ENCODE data around the gene DYNLRB2. TPM values are rescaled to one million over a fixed set of nuclear protein-coding genes. Genes with fewer than 3 reads are reported as not detected.

The DYNLRB2 gene
- total and polyA plus RNA-seq, 4 donors, result 1.4 TPM; not detected in 3

- H3K36me3 ChIP-seq (ENCODE audit: control insufficient read depth in 1 of 2, insufficient read depth in 2 of 2, low read length in 1 of 2), result no peaks in the 10 kb centered on the region
- no peaks in the 10 kb centered on the region for H3K27me3 ChIP-seq (ENCODE audit: control insufficient read depth in 1 of 2, insufficient read depth in 2 of 2, low read length in 1 of 2)
- intact Hi-C loops (cut with DNase I), result no loop called here
- H3K9me3 ChIP-seq (ENCODE audit: control insufficient read depth, low read length), result no peaks in the 10 kb centered on the region
- H3K4me3 ChIP-seq (ENCODE audit: low read length in 2 of 2), result peak overlapping the region; percentile 39 to 69
- WGBS, 2 donors, result 14 to 16% methylated on average over 6 of the region's 6 CpGs
- H3K27ac ChIP-seq (ENCODE audit: low read depth in 1 of 2, low read length in 2 of 2), result no peak overlapping the region
- DNase-seq, result no peak
- H3K4me1 ChIP-seq (ENCODE audit: control insufficient read depth in 1 of 2, insufficient read depth in 2 of 2, low read length in 2 of 2), result no peaks in the 10 kb centered on the region
- ATAC-seq (ENCODE audit: low FRiP score), result no peak
Measured at GRCh38 chr16:80541306-80541694, 507 bp downstream of the DYNLRB2 start.

DNA sequence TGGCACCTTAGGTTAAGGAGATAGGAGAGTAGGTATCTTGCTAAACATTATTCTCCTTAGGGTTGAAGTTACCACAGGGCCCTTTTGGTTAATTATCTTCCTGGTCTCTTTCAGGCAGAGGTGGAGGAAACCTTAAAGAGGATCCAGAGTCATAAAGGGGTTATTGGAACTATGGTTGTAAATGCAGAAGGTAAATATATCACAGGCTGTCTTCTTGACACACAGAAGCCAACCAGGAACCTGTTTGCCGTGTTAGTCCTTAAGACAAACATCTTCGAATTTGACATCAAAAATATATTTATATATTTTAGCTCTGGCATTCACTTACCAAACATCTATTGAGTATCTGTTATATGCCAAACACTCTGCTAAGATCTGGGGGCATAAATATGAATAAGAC is 2.4 kb downstream of the DYNLRB2 start:
- intact Hi-C loops (cut with DNase I), result no loop called here
- no peaks in the 10 kb centered on the region for H3K9me3 ChIP-seq (ENCODE audit: control insufficient read depth, low read length)
- H3K4me1 ChIP-seq (ENCODE audit: control insufficient read depth in 1 of 2, insufficient read depth in 2 of 2, low read length in 2 of 2), result no peaks in the 10 kb centered on the region
- no peaks in the 10 kb centered on the region for H3K27me3 ChIP-seq (ENCODE audit: control insufficient read depth in 1 of 2, insufficient read depth in 2 of 2, low read length in 1 of 2)
- ATAC-seq (ENCODE audit: low FRiP score) (no peak), DNase-seq (no peak)
- no peak overlapping the region for H3K27ac ChIP-seq (ENCODE audit: low read depth in 1 of 2, low read length in 2 of 2)
- 74 to 88% methylated on average over 2 of the region's 2 CpGs for WGBS, 2 donors
- H3K36me3 ChIP-seq (ENCODE audit: control insufficient read depth in 1 of 2, insufficient read depth in 2 of 2, low read length in 1 of 2), result no peaks in the 10 kb centered on the region
- no peak overlapping the region for H3K4me3 ChIP-seq (ENCODE audit: low read length in 2 of 2)

GRCh38 chr16:80544326-80544725 is 3.5 kb downstream of the DYNLRB2 start:
- H3K27ac ChIP-seq (ENCODE audit: low read depth in 1 of 2, low read length in 2 of 2), result no peak overlapping the region
- no peaks in the 10 kb centered on the region for H3K27me3 ChIP-seq (ENCODE audit: control insufficient read depth in 1 of 2, insufficient read depth in 2 of 2, low read length in 1 of 2)
- H3K4me3 ChIP-seq (ENCODE audit: low read length in 2 of 2), result no peak overlapping the region
- WGBS, 2 donors, result 76 to 77% methylated on average over 6 of the region's 6 CpGs
- intact Hi-C loops (cut with DNase I), result no loop called here
- no peaks in the 10 kb centered on the region for H3K36me3 ChIP-seq (ENCODE audit: control insufficient read depth in 1 of 2, insufficient read depth in 2 of 2, low read length in 1 of 2)
- no peak for DNase-seq
- ATAC-seq (ENCODE audit: low FRiP score), result no peak
- H3K4me1 ChIP-seq (ENCODE audit: control insufficient read depth in 1 of 2, insufficient read depth in 2 of 2, low read length in 2 of 2), result no peaks in the 10 kb centered on the region
- H3K9me3 ChIP-seq (ENCODE audit: control insufficient read depth, low read length), result no peaks in the 10 kb centered on the region

GRCh38 chr16:80546249-80546648 is 5.5 kb downstream of the DYNLRB2 start:
- Histone ChIP-seq H3K27me3 (ENCODE audit: control insufficient read depth in 1 of 2, insufficient read depth in 2 of 2, low read length in 1 of 2) (no peaks in the 10 kb centered on the region), H3K9me3 (ENCODE audit: control insufficient read depth, low read length) (no peaks in the 10 kb centered on the region), H3K4me3 (ENCODE audit: low read length in 2 of 2) (no peak overlapping the region), H3K27ac (ENCODE audit: low read depth in 1 of 2, low read length in 2 of 2) (no peak overlapping the region), H3K36me3 (ENCODE audit: control insufficient read depth in 1 of 2, insufficient read depth in 2 of 2, low read length in 1 of 2) (no peaks in the 10 kb centered on the region), H3K4me1 (ENCODE audit: control insufficient read depth in 1 of 2, insufficient read depth in 2 of 2, low read length in 2 of 2) (no peaks in the 10 kb centered on the region)
- intact Hi-C loops (cut with DNase I), result no loop called here
- WGBS, 2 donors, result 70 to 75% methylated on average over 4 of the region's 4 CpGs
- DNase-seq, result no peak
- ATAC-seq (ENCODE audit: low FRiP score), result no peak

- WGBS, 2 donors, result 88 to 90% methylated on average over 2 of the region's 2 CpGs
- no peak overlapping the region for H3K4me3 ChIP-seq (ENCODE audit: low read length in 2 of 2)
- no peak overlapping the region for H3K27ac ChIP-seq (ENCODE audit: low read depth in 1 of 2, low read length in 2 of 2)
- H3K4me1 ChIP-seq (ENCODE audit: control insufficient read depth in 1 of 2, insufficient read depth in 2 of 2, low read length in 2 of 2), result no peaks in the 10 kb centered on the region
- H3K27me3 ChIP-seq (ENCODE audit: control insufficient read depth in 1 of 2, insufficient read depth in 2 of 2, low read length in 1 of 2), result peaks cover 0 to under 1% of the 10 kb centered on the region in 2 donors
- no peak for DNase-seq
- no peaks in the 10 kb centered on the region for H3K9me3 ChIP-seq (ENCODE audit: control insufficient read depth, low read length)
- ATAC-seq (ENCODE audit: low FRiP score), result no peak
- no peaks in the 10 kb centered on the region for H3K36me3 ChIP-seq (ENCODE audit: control insufficient read depth in 1 of 2, insufficient read depth in 2 of 2, low read length in 1 of 2)
- intact Hi-C loops (cut with DNase I), result no loop called here
Measured at GRCh38 chr16:80547145-80547544, 6.4 kb downstream of the DYNLRB2 start.

- Histone ChIP-seq H3K27ac (ENCODE audit: low read depth in 1 of 2, low read length in 2 of 2) (no peak overlapping the region), H3K27me3 (ENCODE audit: control insufficient read depth in 1 of 2, insufficient read depth in 2 of 2, low read length in 1 of 2) (peaks cover 0 to 3% of the 10 kb centered on the region in 2 donors), H3K4me3 (ENCODE audit: low read length in 2 of 2) (no peak overlapping the region), H3K9me3 (ENCODE audit: control insufficient read depth, low read length) (no peaks in the 10 kb centered on the region), H3K36me3 (ENCODE audit: control insufficient read depth in 1 of 2, insufficient read depth in 2 of 2, low read length in 1 of 2) (no peaks in the 10 kb centered on the region), H3K4me1 (ENCODE audit: control insufficient read depth in 1 of 2, insufficient read depth in 2 of 2, low read length in 2 of 2) (no peaks in the 10 kb centered on the region)
- intact Hi-C loops (cut with DNase I), result no loop called here
- WGBS, 2 donors, result 33 to 46% methylated on average over 5 of the region's 5 CpGs
- ATAC-seq (ENCODE audit: low FRiP score) (no peak), DNase-seq (no peak)
Measured at GRCh38 chr16:80552277-80552676, 11.5 kb downstream of the DYNLRB2 start.

- ATAC-seq (ENCODE audit: low FRiP score), result no peak
- DNase-seq, result no peak
- Histone ChIP-seq H3K4me3 (ENCODE audit: low read length in 2 of 2) (no peak overlapping the region), H3K9me3 (ENCODE audit: control insufficient read depth, low read length) (no peaks in the 10 kb centered on the region), H3K27ac (ENCODE audit: low read depth in 1 of 2, low read length in 2 of 2) (no peak overlapping the region), H3K27me3 (ENCODE audit: control insufficient read depth in 1 of 2, insufficient read depth in 2 of 2, low read length in 1 of 2) (peaks cover 0 to 3% of the 10 kb centered on the region in 2 donors), H3K4me1 (ENCODE audit: control insufficient read depth in 1 of 2, insufficient read depth in 2 of 2, low read length in 2 of 2) (no peaks in the 10 kb centered on the region), H3K36me3 (ENCODE audit: control insufficient read depth in 1 of 2, insufficient read depth in 2 of 2, low read length in 1 of 2) (no peaks in the 10 kb centered on the region)
- intact Hi-C loops (cut with DNase I), result no loop called here
- 30 to 33% methylated on average over 2 of the region's 2 CpGs for WGBS, 2 donors
Measured at GRCh38 chr16:80554033-80554432, 13.2 kb downstream of the DYNLRB2 start.

DNA sequence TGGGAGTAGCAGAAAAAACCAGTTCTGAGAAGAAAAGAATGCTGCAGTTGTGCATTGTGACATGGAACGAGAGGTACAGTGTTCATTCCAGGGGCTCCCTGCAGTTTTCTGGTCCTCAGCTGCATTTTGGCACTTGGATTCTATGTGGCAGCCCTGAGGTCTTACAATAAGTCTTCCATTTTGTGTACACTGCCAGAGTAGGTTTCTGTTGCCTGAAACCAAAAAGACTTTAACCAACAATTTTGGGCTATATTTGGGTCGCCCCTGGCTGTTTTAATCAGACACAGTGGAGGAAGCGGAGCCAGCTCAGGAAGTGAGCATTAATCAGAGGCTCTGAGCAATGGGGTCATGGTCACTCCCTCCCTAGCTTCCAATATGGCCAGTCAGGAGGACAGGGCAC is 15.7 kb downstream of the DYNLRB2 start:
- Histone ChIP-seq H3K9me3 (ENCODE audit: control insufficient read depth, low read length) (no peaks in the 10 kb centered on the region), H3K36me3 (ENCODE audit: control insufficient read depth in 1 of 2, insufficient read depth in 2 of 2, low read length in 1 of 2) (no peaks in the 10 kb centered on the region), H3K27ac (ENCODE audit: low read depth in 1 of 2, low read length in 2 of 2) (no peak overlapping the region), H3K4me3 (ENCODE audit: low read length in 2 of 2) (no peak overlapping the region), H3K27me3 (ENCODE audit: control insufficient read depth in 1 of 2, insufficient read depth in 2 of 2, low read length in 1 of 2) (peaks cover 0 to 3% of the 10 kb centered on the region in 2 donors), H3K4me1 (ENCODE audit: control insufficient read depth in 1 of 2, insufficient read depth in 2 of 2, low read length in 2 of 2) (no peaks in the 10 kb centered on the region)
- DNase-seq (no peak), ATAC-seq (ENCODE audit: low FRiP score) (no peak)
- intact Hi-C loops (cut with DNase I), result no loop called here
- 51% methylated on average over 3 of the region's 3 CpGs for WGBS, 2 donors

DNA sequence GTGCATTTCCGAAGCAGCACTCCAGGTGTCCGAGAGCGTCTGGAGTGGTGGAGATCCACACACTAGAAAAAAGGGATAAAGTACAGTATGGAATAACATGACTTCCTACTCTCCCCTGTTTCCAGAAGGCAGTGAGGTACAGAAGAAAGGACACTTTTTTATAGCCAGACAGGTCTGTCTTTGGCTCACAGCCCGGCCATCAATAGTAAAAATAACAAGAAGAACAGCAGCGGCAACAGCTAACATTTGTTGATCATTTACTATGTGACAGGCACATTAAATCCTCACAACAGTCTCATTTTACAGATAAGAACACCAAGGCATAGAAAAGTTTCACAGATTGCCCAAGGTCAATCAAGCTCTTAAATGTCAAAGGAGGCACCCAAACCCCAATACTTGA is 16.2 kb downstream of the DYNLRB2 start:
- ATAC-seq (ENCODE audit: low FRiP score) (no peak), DNase-seq (no peak)
- Histone ChIP-seq H3K27me3 (ENCODE audit: control insufficient read depth in 1 of 2, insufficient read depth in 2 of 2, low read length in 1 of 2) (peaks cover 0 to 3% of the 10 kb centered on the region in 2 donors), H3K4me1 (ENCODE audit: control insufficient read depth in 1 of 2, insufficient read depth in 2 of 2, low read length in 2 of 2) (no peaks in the 10 kb centered on the region), H3K4me3 (ENCODE audit: low read length in 2 of 2) (no peak overlapping the region), H3K9me3 (ENCODE audit: control insufficient read depth, low read length) (no peaks in the 10 kb centered on the region), H3K27ac (ENCODE audit: low read depth in 1 of 2, low read length in 2 of 2) (no peak overlapping the region), H3K36me3 (ENCODE audit: control insufficient read depth in 1 of 2, insufficient read depth in 2 of 2, low read length in 1 of 2) (no peaks in the 10 kb centered on the region)
- intact Hi-C loops (cut with DNase I), result no loop called here
- 69 to 77% methylated on average over 5 of the region's 5 CpGs for WGBS, 2 donors

Measured in aorta (tissue), 5 donors.